A549 (cell line): ENCODE results near the gene B3GLCT. TPM values are rescaled to one million over a fixed set of nuclear protein-coding genes. Genes with fewer than 3 reads are reported as not detected.

ENCODE experiments used
- ATAC-seq, 2 experiments: fragments of 200-7000 bp in 1 of 2; fragments of >200 bp in 1 of 2; cut with Nextera tagmentation in 1 of 2; cut with Tn5 transposase in 1 of 2; 3 replicates each; pipeline versions ENCODE4 v1.8.0 to v1.9.1; 2018 to 2020; ENCODE audit warnings: mild to moderate bottlenecking in 1 of 2, moderate library complexity in 1 of 2
- CTCF ChIA-PET: fragments of 300-600 bp; sonication (Branson Sonifier 250); formaldehyde crosslinking; extraction: SDS; loops from one replicate; lab custom pipeline; 2021; ENCODE audit warnings: antibody characterized with exemption, inconsistent platforms; lab: Yijun Ruan, JAX
- POLR2A ChIA-PET: fragments of 350-600 bp; formaldehyde crosslinking; extraction: SDS; loops from one replicate; lab custom pipeline; 2021; ENCODE audit warnings: antibody characterized with exemption, inconsistent platforms; lab: Yijun Ruan, JAX
- DNase-seq, 2 experiments: peaks; one replicate each; pipeline versions ENCODE4 v3.0.0 to v3.0.0-alpha.2; 2011 to 2016; ENCODE audit warnings: low read depth in 1 of 2, low spot score in 1 of 2
- FAIRE-seq: peaks from 2 replicates; lab custom pipeline; 2011; peaks lifted over from hg19 to GRCh38; lab: Jason Lieb, UNC
- H3K27ac ChIP-seq, 2 experiments: fragments of >200 bp; sonication (Bioruptor Twin); formaldehyde crosslinking; 3 replicates each; pipeline ENCODE4 v1.5.1; 2016 to 2017
- H3K4me1 ChIP-seq: fragments of >200 bp; sonication (Bioruptor Twin); formaldehyde crosslinking; 3 replicates; pipeline ENCODE4 v1.6.1; 2016
- H3K4me2 ChIP-seq: fragments of >200 bp; sonication (Bioruptor Twin); formaldehyde crosslinking; 3 replicates; pipeline ENCODE4 v1.6.1; 2016
- H3K4me3 ChIP-seq: fragments of >200 bp; sonication (Bioruptor Twin); formaldehyde crosslinking; 3 replicates; pipeline ENCODE4 v1.5.1; 2016
- H3K9me3 ChIP-seq: fragments of >200 bp; sonication (Bioruptor Twin); formaldehyde crosslinking; 3 replicates; pipeline ENCODE4 v1.6.1; 2016
- BCL3 ChIP-seq: fragments of >200 bp; sonication (Bioruptor Twin); formaldehyde crosslinking; IDR thresholded peaks from 3 replicates; pipeline ENCODE4 v1.6.1; 2016
- CEBPB ChIP-seq, 2 experiments: fragments of >200 bp in 1 of 2; sonication (Bioruptor Twin) in 1 of 2; formaldehyde crosslinking in 1 of 2; IDR thresholded peaks; 2 replicates each; pipeline ENCODE4 v1.6.1; 2012 to 2016
- CHD4 ChIP-seq: fragments of 200-600 bp; sonication (generic); IDR thresholded peaks from 2 replicates; pipeline ENCODE4 v1.6.1; 2016; ENCODE audit warnings: antibody characterized with exemption, mild to moderate bottlenecking, borderline replicate concordance
- GATA3 ChIP-seq: IDR thresholded peaks from 2 replicates; pipeline ENCODE4 v1.6.1; 2012; ENCODE audit warnings: borderline replicate concordance
- HOXB5 ChIP-seq: fragments of 250-450 bp; sonication (Bioruptor Pico); IDR thresholded peaks from 2 replicates; pipeline ENCODE4 v1.5.0; 2020; ENCODE audit warnings: mild to moderate bottlenecking, moderate library complexity
- JUNB ChIP-seq: fragments of >200 bp; sonication (Bioruptor Twin); formaldehyde crosslinking; IDR thresholded peaks from 2 replicates; pipeline ENCODE4 v1.6.1; 2016
- KDM5A ChIP-seq: fragments of 200-600 bp; sonication (generic); IDR thresholded peaks from 2 replicates; pipeline ENCODE4 v1.6.1; 2016; ENCODE audit warnings: antibody characterized with exemption, mild to moderate bottlenecking
- MAFK ChIP-seq: fragments of 450-650 bp; IDR thresholded peaks from 2 replicates; pipeline ENCODE4 v1.6.1; 2014; ENCODE audit not compliant: partially characterized antibody
- POLR2A ChIP-seq: IDR thresholded peaks from 2 replicates; pipeline ENCODE4 v1.6.1; 2012; ENCODE audit warnings: mild to moderate bottlenecking, low read length
- POLR2AphosphoS2 ChIP-seq: conservative IDR thresholded peaks from 2 replicates; pipeline ENCODE4 v1.6.1; 2012; ENCODE audit warnings: low read length, improper control_type of control experiment, inconsistent platforms
- RFX5 ChIP-seq: fragments of 450-650 bp; IDR thresholded peaks from 2 replicates; pipeline ENCODE4 v1.7.1; 2014; ENCODE audit warnings: antibody characterized with exemption, mild to moderate bottlenecking, moderate library complexity
- RNF2 ChIP-seq: fragments of 200-600 bp; sonication (generic); IDR thresholded peaks from 2 replicates; pipeline ENCODE4 v1.6.1; 2016; ENCODE audit warnings: low read depth, mild to moderate bottlenecking, antibody characterized with exemption, moderate library complexity, borderline replicate concordance
- TP53 ChIP-seq: fragments of 250-450 bp; sonication (Bioruptor Pico); IDR thresholded peaks from 2 replicates; pipeline ENCODE4 v1.5.0; 2021; ENCODE audit warnings: mild to moderate bottlenecking, moderate library complexity
- ZC3H11A ChIP-seq: fragments of 450-650 bp; IDR thresholded peaks from 2 replicates; pipeline ENCODE4 v1.6.1; 2014; ENCODE audit warnings: antibody characterized with exemption, mild to moderate bottlenecking
- ZFP36 ChIP-seq: fragments of 450-650 bp; IDR thresholded peaks from 2 replicates; pipeline ENCODE4 v1.6.1; 2014; ENCODE audit warnings: borderline replicate concordance; ENCODE audit not compliant: partially characterized antibody
- ZSCAN20 ChIP-seq: fragments of 250-450 bp; sonication (Bioruptor Pico); IDR thresholded peaks from 2 replicates; pipeline ENCODE4 v1.8.0; 2022; ENCODE audit warnings: mild to moderate bottlenecking, moderate library complexity
- WGBS: methylation state at CpG from one replicate; pipeline ENCODE4 v1.1.6; 2017; ENCODE audit errors: missing lambda C conversion rate; 5-methylcytosine and 5-hydroxymethylcytosine counted together
- polyA plus RNA-seq, 4 experiments: library from polyadenylated mRNA; depleted of rRNA in 3 of 4; stranded (reverse); fragments of >200 nt; fragmentation: RNase III in 1 of 4; extraction: RNeasy Plus Mini Kit Qiagen cat#74134 plus additional on column Dnase treatment in 1 of 4; gene quantifications; 2 replicates in 3 of 4; 3 replicates in 1 of 4; pipeline ENCODE4 v1.2.3, GENCODE V29; 2011 to 2017
- TF ChIP-seq, protein P1 (sequence below): fragments of 150-350 bp; IDR thresholded peaks from 2 replicates; pipeline ENCODE4 v1.6.1; 2014; ENCODE audit warnings: low read depth, mild to moderate bottlenecking, low read length
- TF ChIP-seq, protein P2 (sequence below): fragments of 250-450 bp; sonication (Bioruptor Pico); IDR thresholded peaks from 2 replicates; pipeline ENCODE4 v1.5.0; 2021; ENCODE audit warnings: mild to moderate bottlenecking, moderate library complexity, borderline replicate concordance

The B3GLCT gene
- polyA plus RNA-seq, 2 of the 4 experiments (the other 2 are of a cell fraction), result 4.5 to 6.6 TPM

DNA sequence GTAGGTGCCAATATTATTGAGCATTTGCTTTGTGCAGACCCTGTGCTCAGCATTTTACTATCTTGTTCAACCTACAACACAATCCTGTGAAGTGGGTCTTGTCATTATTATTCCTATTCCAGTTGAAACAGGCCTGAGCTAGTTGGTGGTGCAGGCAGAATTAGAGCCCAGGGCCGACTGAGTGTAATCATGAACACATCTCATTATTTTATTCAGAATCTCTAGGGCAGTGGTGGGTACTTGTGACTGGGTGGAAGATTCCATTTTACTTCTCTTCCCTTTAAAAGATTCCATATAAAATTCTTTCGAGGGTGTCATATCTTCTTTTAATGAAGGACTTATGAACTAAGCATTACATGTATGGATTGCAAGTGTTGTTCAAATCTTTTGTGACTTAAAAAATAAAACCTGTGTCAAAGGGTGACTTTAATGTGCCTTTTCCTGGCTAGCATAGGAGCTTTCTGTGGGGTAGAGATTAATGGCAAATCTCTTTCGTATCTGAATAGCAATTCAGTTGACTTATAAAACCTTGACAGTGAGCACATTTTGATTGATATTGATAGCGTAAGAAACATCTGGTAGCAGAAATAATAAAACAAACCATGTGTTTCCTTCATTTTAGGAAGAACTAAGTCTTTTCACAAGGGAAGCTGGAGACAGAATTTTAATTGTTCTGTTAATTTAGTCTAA, 20.3 kb downstream of the B3GLCT start:
- no peak for FAIRE-seq
- DNase-seq, result no peak
- 63% methylated on average over 4 of the region's 4 CpGs for WGBS
- ATAC-seq, result no peak
- no peaks in the 10 kb centered on the region for H3K4me1 ChIP-seq
- no peak overlapping the region for H3K27ac ChIP-seq
- ChIA-PET CTCF (interaction anchor here (2.4 kb wide), 1 partner anchor 16 kb away, joined by 8 read pairs; no protein-coding TSS in a partner anchor), POLR2A (no interaction called here)
- H3K4me2 ChIP-seq, result no peak overlapping the region
- TF ChIP-seq CEBPB (IDR thresholded peaks at IDR 0.05), result no peak
- no peak for TF ChIP-seq ZSCAN20
- no peak overlapping the region for H3K4me3 ChIP-seq
- H3K9me3 ChIP-seq, result no peaks in the 10 kb centered on the region

GRCh38 chr13:31221057-31221456, 21.3 kb downstream of the B3GLCT start:
- DNase-seq, result no peak
- ATAC-seq, result no peak
- H3K27ac ChIP-seq, result no peak overlapping the region
- H3K4me1 ChIP-seq, result no peaks in the 10 kb centered on the region
- no peaks in the 10 kb centered on the region for H3K9me3 ChIP-seq
- H3K4me3 ChIP-seq, result no peak overlapping the region
- no peak for FAIRE-seq
- H3K4me2 ChIP-seq, result no peak overlapping the region
- TF ChIP-seq RNF2, result no peak
- no peak for TF ChIP-seq TP53 (CRISPR knock-in tag)
- TF ChIP-seq MAFK, result no peak
- TF ChIP-seq BCL3, result no peak
- TF ChIP-seq, protein P1, sequence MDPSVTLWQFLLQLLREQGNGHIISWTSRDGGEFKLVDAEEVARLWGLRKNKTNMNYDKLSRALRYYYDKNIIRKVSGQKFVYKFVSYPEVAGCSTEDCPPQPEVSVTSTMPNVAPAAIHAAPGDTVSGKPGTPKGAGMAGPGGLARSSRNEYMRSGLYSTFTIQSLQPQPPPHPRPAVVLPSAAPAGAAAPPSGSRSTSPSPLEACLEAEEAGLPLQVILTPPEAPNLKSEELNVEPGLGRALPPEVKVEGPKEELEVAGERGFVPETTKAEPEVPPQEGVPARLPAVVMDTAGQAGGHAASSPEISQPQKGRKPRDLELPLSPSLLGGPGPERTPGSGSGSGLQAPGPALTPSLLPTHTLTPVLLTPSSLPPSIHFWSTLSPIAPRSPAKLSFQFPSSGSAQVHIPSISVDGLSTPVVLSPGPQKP, result no peak
- TF ChIP-seq HOXB5 (CRISPR knock-in tag), result no peak
- TF ChIP-seq ZC3H11A, result no peak
- ChIA-PET POLR2A (no interaction called here), CTCF (interaction anchor here (2.4 kb wide), 1 partner anchor 15 kb away, joined by 8 read pairs; no protein-coding TSS in a partner anchor)
- 90% methylated on average over 3 of the region's 3 CpGs for WGBS

- no peak overlapping the region for H3K27ac ChIP-seq
- FAIRE-seq (no peak), ATAC-seq (no peak), DNase-seq (no peak)
- no peaks in the 10 kb centered on the region for H3K4me1 ChIP-seq
- ChIA-PET CTCF (interaction anchor here (5.9 kb wide), 1 partner anchor 14 kb away, joined by 28 read pairs; no protein-coding TSS in a partner anchor), POLR2A (no interaction called here)
- H3K4me2 ChIP-seq, result no peak overlapping the region
- 92% methylated on average over 7 of the region's 7 CpGs for WGBS
- no peaks in the 10 kb centered on the region for H3K9me3 ChIP-seq
- TF ChIP-seq POLR2AphosphoS2 (no peak), GATA3 (no peak), ZFP36 (no peak), JUNB (no peak), RFX5 (no peak), KDM5A (no peak), CHD4 (no peak), POLR2A (no peak)
- TF ChIP-seq, protein P2, sequence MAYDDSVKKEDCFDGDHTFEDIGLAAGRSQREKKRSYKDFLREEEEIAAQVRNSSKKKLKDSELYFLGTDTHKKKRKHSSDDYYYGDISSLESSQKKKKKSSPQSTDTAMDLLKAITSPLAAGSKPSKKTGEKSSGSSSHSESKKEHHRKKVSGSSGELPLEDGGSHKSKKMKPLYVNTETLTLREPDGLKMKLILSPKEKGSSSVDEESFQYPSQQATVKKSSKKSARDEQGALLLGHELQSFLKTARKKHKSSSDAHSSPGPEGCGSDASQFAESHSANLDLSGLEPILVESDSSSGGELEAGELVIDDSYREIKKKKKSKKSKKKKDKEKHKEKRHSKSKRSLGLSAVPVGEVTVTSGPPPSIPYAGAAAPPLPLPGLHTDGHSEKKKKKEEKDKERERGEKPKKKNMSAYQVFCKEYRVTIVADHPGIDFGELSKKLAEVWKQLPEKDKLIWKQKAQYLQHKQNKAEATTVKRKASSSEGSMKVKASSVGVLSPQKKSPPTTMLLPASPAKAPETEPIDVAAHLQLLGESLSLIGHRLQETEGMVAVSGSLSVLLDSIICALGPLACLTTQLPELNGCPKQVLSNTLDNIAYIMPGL (CRISPR knock-in tag), result no peak
- H3K4me3 ChIP-seq, result no peak overlapping the region
Measured at GRCh38 chr13:31223215-31223614, 23.4 kb downstream of the B3GLCT start.
